GM21423 (cell line): ENCODE results near the gene ATP8A2.

Experiments
- ATAC-seq: cut with Tn5 transposase; IDR thresholded peaks from one replicate; pipeline ENCODE4 v1.9.1; 2021; ENCODE audit warnings: mild to moderate bottlenecking, moderate library complexity; ENCODE audit not compliant: unreplicated experiment

Gene ATP8A2

GRCh38 chr13:25982907-25983306 lies 611.1 kb downstream of the ATP8A2 start:
- ATAC-seq, result no peak

- ATAC-seq, result no peak
Observed at GRCh38 chr13:25987987-25988386, 616.2 kb downstream of the ATP8A2 start.

- no peak for ATAC-seq
Observed at GRCh38 chr13:25988661-25989060, 616.9 kb downstream of the ATP8A2 start.

GRCh38 chr13:25990801-25991200 lies 619.0 kb downstream of the ATP8A2 start:
- no peak for ATAC-seq

DNA sequence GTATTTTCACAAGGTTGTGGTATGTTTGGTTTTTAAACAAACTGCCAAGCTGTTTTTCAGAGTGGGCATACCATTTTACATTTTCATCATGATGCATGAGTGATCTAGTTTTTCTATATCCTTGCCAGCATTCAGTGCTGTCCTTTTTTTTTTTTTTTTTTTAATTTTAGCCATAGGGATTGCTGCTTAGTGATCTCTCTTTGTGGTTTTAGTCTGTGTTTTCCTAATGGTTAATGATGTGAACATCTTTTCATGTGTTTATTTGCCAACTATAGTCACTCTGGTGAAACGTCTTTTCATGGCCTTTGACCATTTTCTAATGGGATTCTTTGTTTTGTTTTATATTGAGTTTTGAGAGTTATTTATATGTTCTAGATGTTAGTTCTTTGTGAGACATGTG lies 620.3 kb downstream of the ATP8A2 start:
- no peak for ATAC-seq

GRCh38 chr13:26007261-26008125 lies 635.7 kb downstream of the ATP8A2 start:
- ATAC-seq, result no peak

DNA sequence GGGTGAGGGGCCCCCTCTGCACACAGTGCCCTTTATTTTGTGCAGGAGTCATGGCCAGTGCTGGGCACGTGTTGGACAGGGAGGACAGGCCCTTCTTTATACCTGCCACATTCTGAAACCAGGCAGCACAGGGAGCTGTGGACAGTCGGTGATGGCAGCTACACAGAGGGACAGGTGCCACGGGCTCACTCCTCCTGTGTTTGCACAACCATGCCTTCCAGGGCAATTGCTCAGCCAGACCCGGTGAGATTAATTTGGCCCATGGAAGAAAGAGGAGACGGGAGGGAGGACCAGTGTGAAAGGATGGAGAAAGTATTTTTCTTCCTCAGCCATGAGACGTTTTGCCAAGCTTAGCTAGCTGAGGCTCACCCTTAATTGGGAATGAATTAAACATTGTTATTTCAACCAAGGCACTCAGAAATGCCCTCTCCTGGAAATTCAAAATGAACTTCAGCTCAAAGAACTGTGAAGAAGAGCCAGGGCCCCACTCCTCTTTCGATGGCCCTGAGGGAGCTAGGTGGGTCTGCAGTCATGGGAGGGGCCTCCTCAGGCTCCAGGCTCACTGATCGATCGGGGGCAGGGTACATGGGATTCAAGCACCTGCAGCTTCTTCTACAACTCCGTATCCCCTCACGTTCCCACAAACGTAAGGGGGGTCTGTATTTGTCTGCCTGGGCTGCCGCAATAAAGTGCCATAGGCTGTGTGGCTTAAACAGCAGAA lies 638.9 kb downstream of the ATP8A2 start:
- no peak for ATAC-seq

- no peak for ATAC-seq
Observed at GRCh38 chr13:26011208-26011573, 639.4 kb downstream of the ATP8A2 start.

DNA sequence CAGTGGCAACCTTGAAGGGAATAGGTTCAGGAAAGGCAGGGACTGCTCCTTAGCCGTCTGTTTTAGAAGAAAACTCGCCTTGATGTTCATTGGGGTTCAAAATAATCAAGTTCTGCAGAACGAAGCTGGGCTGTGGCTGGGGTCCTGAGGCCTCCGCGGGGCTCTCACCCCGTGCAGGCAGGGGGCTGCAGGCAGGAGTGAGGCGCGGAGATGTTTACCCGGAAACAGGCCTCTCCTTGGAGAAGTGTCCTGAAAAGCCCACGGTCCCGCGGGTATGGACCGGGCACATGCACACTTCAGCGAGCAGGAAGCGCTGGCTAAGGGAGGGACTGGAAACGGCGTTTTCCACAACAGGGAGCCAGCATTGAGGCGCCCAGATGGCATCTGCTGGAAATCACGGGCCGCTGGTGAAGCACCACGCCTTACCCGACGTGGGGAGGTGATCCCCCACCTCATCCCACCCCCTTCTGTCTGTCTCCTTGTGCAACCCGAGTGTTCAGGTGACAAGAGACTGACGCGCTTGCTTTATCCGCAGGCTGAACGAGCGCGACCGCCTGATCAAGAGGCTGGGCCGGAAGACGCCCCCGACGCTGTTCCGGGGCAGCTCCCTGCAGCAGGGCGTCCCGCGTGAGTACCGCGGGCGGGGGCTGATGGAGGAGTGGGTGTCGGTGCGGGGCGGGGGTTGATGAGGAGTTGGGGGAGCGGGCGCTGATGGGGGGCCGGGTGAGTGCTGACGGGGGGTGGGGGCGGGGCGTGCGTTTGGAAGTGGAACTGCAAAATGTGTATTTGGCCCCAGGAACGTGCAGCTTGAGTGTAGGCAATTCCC lies 640.4 kb downstream of the ATP8A2 start:
- ATAC-seq, result no peak

GRCh38 chr13:26012995-26013394 lies 641.2 kb downstream of the ATP8A2 start:
- no peak for ATAC-seq

GRCh38 chr13:26015271-26016125 lies 643.7 kb downstream of the ATP8A2 start:
- ATAC-seq, result no peak

DNA sequence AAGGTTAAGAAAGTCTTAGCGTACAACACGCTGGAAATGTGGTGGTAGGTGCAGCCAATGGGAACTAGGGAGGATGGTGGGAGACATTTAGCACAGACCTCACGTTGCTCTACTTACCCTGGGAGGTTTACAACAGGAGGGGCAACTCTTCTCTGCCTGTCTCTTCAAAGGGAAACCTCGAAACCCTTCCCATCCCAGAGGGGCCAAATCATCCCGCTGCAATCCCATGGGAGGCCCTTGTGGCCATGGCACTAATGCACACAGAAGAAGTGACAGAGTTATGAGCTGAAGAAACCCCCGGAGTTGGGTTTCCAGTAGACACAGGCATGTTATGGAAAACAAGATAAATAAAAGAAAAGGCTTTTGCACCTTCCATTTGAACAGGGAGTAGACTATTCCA lies 644.4 kb downstream of the ATP8A2 start:
- ATAC-seq, result no peak

DNA sequence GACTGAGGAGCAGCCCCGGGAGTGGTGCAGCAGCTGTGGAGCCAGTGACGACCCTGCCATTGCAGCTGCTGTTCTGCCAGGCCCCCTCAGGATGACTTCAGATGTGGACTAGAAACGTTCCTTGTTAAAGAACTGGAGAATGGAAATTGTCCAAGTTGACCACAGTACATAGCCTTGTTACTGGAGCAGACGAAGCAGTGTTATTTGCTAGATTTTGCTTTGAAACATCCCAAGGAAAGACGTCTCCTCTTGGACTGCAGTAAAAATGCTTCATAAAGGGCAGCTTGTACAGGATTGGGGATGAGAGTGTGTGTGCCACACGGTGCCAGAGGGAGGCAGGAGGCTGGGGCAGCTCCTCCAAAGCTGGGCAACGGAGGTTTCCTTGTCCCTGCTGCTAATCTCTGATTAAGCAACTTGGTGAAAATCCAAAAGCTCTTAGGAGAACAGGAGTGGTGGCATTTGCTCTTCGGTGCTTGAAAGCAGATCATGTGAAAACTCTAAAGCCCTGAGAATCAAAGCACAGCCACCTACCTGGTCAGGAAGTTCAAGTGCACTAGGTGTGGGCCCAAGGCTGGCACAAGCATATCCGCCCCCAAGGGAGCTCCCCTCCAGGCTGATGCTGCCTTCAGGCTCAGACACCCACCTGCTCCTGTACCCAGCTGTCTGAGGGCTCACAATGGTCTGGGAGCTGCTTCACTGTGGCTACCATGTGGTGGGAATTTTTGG lies 645.6 kb downstream of the ATP8A2 start:
- ATAC-seq, result no peak

DNA sequence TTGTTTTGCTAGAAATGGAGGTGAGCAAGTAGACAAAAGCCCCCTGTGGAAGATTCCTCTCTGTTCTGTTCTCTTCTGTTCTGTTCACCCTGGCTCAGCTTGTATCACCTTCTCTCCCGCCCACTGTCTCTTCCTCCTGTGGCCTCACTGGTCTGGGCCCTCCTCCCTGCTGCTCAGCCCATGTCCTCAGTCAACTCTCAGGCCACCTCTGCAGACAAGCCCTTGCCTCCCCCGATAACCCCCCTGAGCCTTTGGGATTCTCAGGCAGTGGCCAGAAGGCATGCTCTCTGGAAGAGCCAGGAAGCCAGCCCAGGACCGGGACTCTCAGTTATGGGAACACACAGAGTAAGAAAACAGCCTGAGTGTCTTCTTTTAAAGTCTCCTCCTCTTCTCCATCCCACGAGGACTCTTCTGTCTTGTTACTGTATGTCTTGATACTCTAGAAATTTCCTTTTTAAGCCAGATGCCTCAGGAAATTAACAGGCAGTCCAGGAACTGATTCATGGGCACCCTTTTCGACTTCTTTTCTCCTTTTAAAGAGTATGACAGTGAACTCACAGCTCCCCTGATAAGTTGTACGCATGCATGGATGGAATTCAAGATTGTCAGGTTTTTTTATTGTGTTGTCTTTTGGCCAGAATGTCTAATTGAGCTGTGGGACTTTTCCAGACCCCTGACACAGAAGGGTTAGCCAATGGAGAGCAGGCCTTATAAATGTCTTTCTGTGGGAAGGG lies 646.3 kb downstream of the ATP8A2 start:
- ATAC-seq, result no peak

DNA sequence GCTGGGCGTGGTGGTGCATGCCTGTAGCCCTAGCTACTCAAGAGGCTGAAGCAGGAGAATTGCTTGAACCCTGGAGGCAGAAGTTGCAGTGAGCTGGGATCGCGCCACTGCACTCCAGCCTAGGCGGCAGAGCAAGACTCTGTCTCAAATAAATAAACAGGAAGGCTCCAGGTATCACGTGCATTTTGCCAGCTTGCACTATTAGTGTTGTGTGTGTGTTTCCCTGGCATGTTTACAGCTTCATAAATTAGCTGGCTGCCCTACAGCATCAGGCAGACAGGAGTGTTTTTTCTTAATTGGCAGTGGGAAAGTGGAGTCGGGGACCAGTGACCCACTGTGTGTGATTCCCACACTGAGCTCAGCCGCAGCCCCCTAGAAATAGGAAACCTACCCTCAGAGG lies 647.5 kb downstream of the ATP8A2 start:
- ATAC-seq, result no peak

GRCh38 chr13:26019881-26020870 lies 648.4 kb downstream of the ATP8A2 start:
- ATAC-seq, result no peak

GRCh38 chr13:26020891-26021290 lies 649.1 kb downstream of the ATP8A2 start:
- ATAC-seq, result no peak

- ATAC-seq, result no peak
Observed at GRCh38 chr13:26021516-26021915, 649.7 kb downstream of the ATP8A2 start.
